Subcutaneous adipose tissue (tissue), 4 donors: Measurements from ENCODE around the gene PPP2R1B. TPM values are rescaled to one million over a fixed set of nuclear protein-coding genes. Genes with fewer than 3 reads are reported as not detected.

Experiments used
- total RNA-seq, 4 donors: library from RNA; depleted of rRNA; stranded (reverse); fragments of >200 nt; gene quantifications; one replicate each; pipeline ENCODE4 v1.1.0, GENCODE V29; 2016
- TF ChIP-seq, protein P1 (sequence below): fragments of 450-650 bp; IDR thresholded peaks from one replicate; pipeline ENCODE4 v1.5.1; 2016; ENCODE audit warnings: low read depth, mild to moderate bottlenecking, control low read depth, antibody characterized with exemption, moderate library complexity

The PPP2R1B gene
- total RNA-seq, 4 donors from 2014 or later: 35.8 to 146 (median 67.8) TPM

GRCh38 chr11:111808063-111808588, 41.9 kb upstream of the PPP2R1B start:
- TF ChIP-seq, protein P1, sequence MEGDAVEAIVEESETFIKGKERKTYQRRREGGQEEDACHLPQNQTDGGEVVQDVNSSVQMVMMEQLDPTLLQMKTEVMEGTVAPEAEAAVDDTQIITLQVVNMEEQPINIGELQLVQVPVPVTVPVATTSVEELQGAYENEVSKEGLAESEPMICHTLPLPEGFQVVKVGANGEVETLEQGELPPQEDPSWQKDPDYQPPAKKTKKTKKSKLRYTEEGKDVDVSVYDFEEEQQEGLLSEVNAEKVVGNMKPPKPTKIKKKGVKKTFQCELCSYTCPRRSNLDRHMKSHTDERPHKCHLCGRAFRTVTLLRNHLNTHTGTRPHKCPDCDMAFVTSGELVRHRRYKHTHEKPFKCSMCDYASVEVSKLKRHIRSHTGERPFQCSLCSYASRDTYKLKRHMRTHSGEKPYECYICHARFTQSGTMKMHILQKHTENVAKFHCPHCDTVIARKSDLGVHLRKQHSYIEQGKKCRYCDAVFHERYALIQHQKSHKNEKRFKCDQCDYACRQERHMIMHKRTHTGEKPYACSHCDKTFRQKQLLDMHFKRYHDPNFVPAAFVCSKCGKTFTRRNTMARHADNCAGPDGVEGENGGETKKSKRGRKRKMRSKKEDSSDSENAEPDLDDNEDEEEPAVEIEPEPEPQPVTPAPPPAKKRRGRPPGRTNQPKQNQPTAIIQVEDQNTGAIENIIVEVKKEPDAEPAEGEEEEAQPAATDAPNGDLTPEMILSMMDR: no peak

- TF ChIP-seq, protein P1: no peak
Observed at GRCh38 chr11:111807076-111807475, 40.9 kb upstream of the PPP2R1B start.

- TF ChIP-seq, protein P1: no peak
Observed at GRCh38 chr11:111801135-111801534, 34.9 kb upstream of the PPP2R1B start.

GRCh38 chr11:111798279-111798678, 32.1 kb upstream of the PPP2R1B start:
- TF ChIP-seq, protein P1: no peak

DNA sequence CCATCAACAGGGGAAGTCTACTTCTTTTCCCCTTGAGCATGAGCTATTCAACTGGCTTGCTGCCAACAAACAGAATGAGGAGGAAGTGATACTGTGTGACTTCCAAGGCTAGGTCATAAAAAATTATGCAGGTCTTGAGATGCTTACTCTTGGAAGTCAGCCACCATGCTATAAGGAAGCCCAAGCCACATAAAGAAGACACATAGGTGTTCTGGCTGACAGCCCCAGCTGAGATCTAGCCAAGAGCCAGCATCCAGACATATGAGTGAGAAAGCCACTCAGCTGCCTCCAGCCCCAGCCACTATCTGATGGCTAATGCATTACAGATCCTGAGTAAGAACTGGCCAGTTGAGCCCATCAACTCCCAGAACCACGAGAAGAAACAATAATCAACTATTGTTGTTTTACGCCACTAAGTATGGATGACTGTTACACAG, 31.0 kb upstream of the PPP2R1B start:
- TF ChIP-seq, protein P1: no peak

- TF ChIP-seq, protein P1: no peak
Observed at GRCh38 chr11:111796696-111797095, 30.5 kb upstream of the PPP2R1B start.

DNA sequence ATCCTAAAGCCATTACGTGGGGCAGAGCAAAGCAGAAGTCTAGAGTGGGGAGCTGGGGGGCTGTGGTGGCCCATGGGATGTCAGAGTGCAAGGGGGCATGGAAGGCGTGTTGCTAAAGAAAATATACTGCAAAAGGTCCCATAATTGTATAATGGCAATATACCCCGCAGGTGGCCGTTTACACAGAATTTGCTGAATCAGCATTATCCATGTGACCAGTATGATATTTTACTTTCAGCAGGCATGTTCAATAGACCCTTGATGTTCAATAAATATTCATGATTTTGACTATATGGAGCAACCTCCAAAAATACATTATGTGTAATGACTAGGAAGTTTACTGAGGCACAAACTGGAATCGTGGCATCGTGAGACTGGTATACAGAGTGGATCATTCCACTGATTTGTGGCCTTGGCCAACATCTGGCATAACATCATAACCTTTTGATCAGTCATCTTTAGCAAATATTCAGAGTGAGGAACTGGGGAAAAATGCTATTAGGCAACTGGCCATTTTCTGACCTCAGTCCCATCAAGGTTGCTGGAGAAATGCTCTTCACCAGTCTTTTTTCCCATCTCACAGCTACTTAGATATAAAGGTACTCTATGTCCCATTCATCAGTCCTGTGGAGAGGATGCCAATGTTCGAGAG, 29.3 kb upstream of the PPP2R1B start:
- TF ChIP-seq, protein P1: no peak
